Activated CD8-positive, alpha-beta T cell treated with anti-CD3 and anti-CD28 coated beads, Interleukin-2, amount 10 ng/mL, durations not matched to agents 7 days and 5 days (primary cell): Measurements from ENCODE around the gene PLA2G1B. TPM values are rescaled to one million over a fixed set of nuclear protein-coding genes. Genes with fewer than 3 reads are reported as not detected.

Experiments
- ATAC-seq: fragments of 150-1000 bp; cut with Tn5 transposase; one replicate; pipeline ENCODE4 v1.10.0; 2021; ENCODE audit warnings: moderate library complexity
- CTCF ChIA-PET: fragments of 350-600 bp; sonication (Branson Sonifier 250); formaldehyde crosslinking; loops from one replicate; lab custom pipeline; 2021; ENCODE audit warnings: antibody characterized with exemption; lab: Charles Lee
- POLR2A ChIA-PET: fragments of 350-600 bp; sonication (Branson Sonifier 250); formaldehyde crosslinking; loops from one replicate; lab custom pipeline; 2021; ENCODE audit warnings: antibody characterized with exemption; lab: Charles Lee
- DNase-seq: peaks from one replicate; pipeline ENCODE4 v3.0.0-alpha.2; 2020
- H3K27ac Mint-ChIP-seq: one replicate; pipeline ENCODE4 v1.8.0; 2021; ENCODE audit warnings: mild to moderate bottlenecking, mixed read lengths
- H3K27me3 Mint-ChIP-seq: one replicate; pipeline ENCODE4 v1.8.0; 2021; ENCODE audit warnings: low read depth, mixed read lengths
- H3K36me3 Mint-ChIP-seq: one replicate; pipeline ENCODE4 v1.8.0; 2021; ENCODE audit warnings: low read depth, mixed read lengths
- H3K4me1 Mint-ChIP-seq: one replicate; pipeline ENCODE4 v1.8.0; 2021; ENCODE audit warnings: low read depth, mixed read lengths
- H3K4me3 Mint-ChIP-seq: one replicate; pipeline ENCODE4 v1.8.0; 2021; ENCODE audit warnings: mild to moderate bottlenecking, mixed read lengths
- H3K9me3 Mint-ChIP-seq: one replicate; pipeline ENCODE4 v1.8.0; 2022; ENCODE audit warnings: mixed read lengths; ENCODE audit not compliant: insufficient read depth
- total RNA-seq, 2 experiments: library from RNA; stranded (reverse); gene quantifications; one replicate each; pipeline ENCODE4 v1.2.3, GENCODE V29; 2021

PLA2G1B gene
- total RNA-seq, 2 experiments from 2014 or later, result not detected

GRCh38 chr12:120287491-120287890 is 40.1 kb downstream of the PLA2G1B start:
- no peak overlapping the region for H3K4me3 Mint-ChIP-seq
- DNase-seq (no peak), ATAC-seq (no peak)
- no peak overlapping the region for H3K27ac Mint-ChIP-seq
- no peaks in the 10 kb centered on the region for H3K36me3 Mint-ChIP-seq
- H3K4me1 Mint-ChIP-seq, result peaks cover 5% of the 10 kb centered on the region
- no peaks in the 10 kb centered on the region for H3K9me3 Mint-ChIP-seq
- peaks cover 8% of the 10 kb centered on the region for H3K27me3 Mint-ChIP-seq
- POLR2A ChIA-PET, result interaction anchor here (0.6 to 1.7 kb wide), 4 partner anchors 22 to 86 kb away, joined by 3 to 5 read pairs (median 4); partner anchors contain the start of genes PXN and RPLP0
- CTCF ChIA-PET, result interaction anchor here (1.4 kb wide), 2 partner anchors 15 to 60 kb away, joined by 4 to 10 read pairs; partner anchors contain the start of gene SIRT4

- CTCF ChIA-PET, result interaction anchor here (1.4 kb wide), 2 partner anchors 15 to 59 kb away, joined by 4 to 10 read pairs; partner anchors contain the start of gene SIRT4
- Mint-ChIP-seq H3K9me3 (no peaks in the 10 kb centered on the region), H3K27me3 (peaks cover 8% of the 10 kb centered on the region), H3K36me3 (no peaks in the 10 kb centered on the region), H3K27ac (no peak overlapping the region), H3K4me3 (no peak overlapping the region), H3K4me1 (peaks cover 5% of the 10 kb centered on the region)
- DNase-seq, result no peak
- POLR2A ChIA-PET, result interaction anchor here (0.6 to 1.7 kb wide), 4 partner anchors 21 to 86 kb away, joined by 3 to 5 read pairs (median 4); partner anchors contain the start of genes PXN and RPLP0
- no peak for ATAC-seq
These were observed 40.6 kb downstream of the PLA2G1B start for GRCh38 chr12:120286768-120287490.

GRCh38 chr12:120284381-120284780 is 43.2 kb downstream of the PLA2G1B start:
- no peak for ATAC-seq
- ChIA-PET CTCF (interaction anchor here (1.0 to 2.5 kb wide), 2 partner anchors 19 to 56 kb away, joined by 3 to 10 read pairs; partner anchors contain the start of gene PXN), POLR2A (no interaction called here)
- Mint-ChIP-seq H3K4me3 (no peak overlapping the region), H3K27me3 (peaks cover 8% of the 10 kb centered on the region), H3K4me1 (no peaks in the 10 kb centered on the region), H3K36me3 (no peaks in the 10 kb centered on the region), H3K9me3 (no peaks in the 10 kb centered on the region), H3K27ac (no peak overlapping the region)
- no peak for DNase-seq

- ATAC-seq, result no peak
- Mint-ChIP-seq H3K27ac (no peak overlapping the region), H3K4me1 (no peaks in the 10 kb centered on the region), H3K27me3 (peaks cover 8% of the 10 kb centered on the region), H3K4me3 (no peak overlapping the region), H3K9me3 (no peaks in the 10 kb centered on the region), H3K36me3 (no peaks in the 10 kb centered on the region)
- CTCF ChIA-PET, result interaction anchor here (2.5 kb wide), 1 partner anchor 55 kb away, joined by 10 read pairs; no protein-coding TSS in a partner anchor
- POLR2A ChIA-PET, result interaction anchor here (5.3 kb wide), 1 partner anchor 9 kb away, joined by 58 read pairs; the partner anchor contains the start of genes RNU4-1 and RNU4-2
- no peak for DNase-seq
These were observed 44.3 kb downstream of the PLA2G1B start for GRCh38 chr12:120283318-120283717.

- Mint-ChIP-seq H3K27me3 (no peaks in the 10 kb centered on the region), H3K36me3 (no peaks in the 10 kb centered on the region), H3K4me3 (no peak overlapping the region), H3K27ac (no peak overlapping the region), H3K4me1 (no peaks in the 10 kb centered on the region), H3K9me3 (no peaks in the 10 kb centered on the region)
- ATAC-seq, result no peak
- POLR2A ChIA-PET, result interaction anchor here (5.3 kb wide), 1 partner anchor 13 kb away, joined by 58 read pairs; the partner anchor contains the start of genes RNU4-1 and RNU4-2
- CTCF ChIA-PET, result no interaction called here
- no peak for DNase-seq
These were observed 49.2 kb downstream of the PLA2G1B start for GRCh38 chr12:120278137-120279069.

GRCh38 chr12:120276734-120277133 is 50.8 kb downstream of the PLA2G1B start:
- ChIA-PET CTCF (no interaction called here), POLR2A (no interaction called here)
- ATAC-seq, result no peak
- H3K27me3 Mint-ChIP-seq, result no peaks in the 10 kb centered on the region
- H3K4me1 Mint-ChIP-seq, result no peaks in the 10 kb centered on the region
- H3K36me3 Mint-ChIP-seq, result no peaks in the 10 kb centered on the region
- no peaks in the 10 kb centered on the region for H3K9me3 Mint-ChIP-seq
- no peak for DNase-seq
- no peak overlapping the region for H3K27ac Mint-ChIP-seq
- no peak overlapping the region for H3K4me3 Mint-ChIP-seq

Other genes with a start within 250 kb of the PLA2G1B start
- gene RAB35, start 211.0 kb downstream of the PLA2G1B start, total RNA-seq, result 10 to 100 TPM; 61.0 to 64.6 TPM
- gene GCN1, start 133.1 kb downstream of the PLA2G1B start, total RNA-seq, result 100 to 1,000 TPM; 109 to 112 TPM
- gene RPLP0, start 126.7 kb downstream of the PLA2G1B start, total RNA-seq, result 1,000 to 10,000 TPM; 2,051 to 2,121 TPM
- gene PXN, start 62.0 kb downstream of the PLA2G1B start, total RNA-seq, result 100 to 1,000 TPM; 123 to 127 TPM
- 1,000 to 10,000 TPM; 1,982 to 3,332 TPM for gene RNU4-2, start 35.9 kb downstream of the PLA2G1B start, total RNA-seq
- 1,000 to 10,000 TPM; 1,409 to 2,335 TPM for gene RNU4-1, start 34.5 kb downstream of the PLA2G1B start, total RNA-seq
- 1 to 10 TPM; 1.2 to 1.4 TPM for gene SIRT4, start 25.5 kb downstream of the PLA2G1B start, total RNA-seq
- gene MSI1, start 41.4 kb upstream of the PLA2G1B start, total RNA-seq, result not detected
- 100 to 1,000 TPM; 337 to 351 TPM for gene COX6A1, start 110.3 kb upstream of the PLA2G1B start, total RNA-seq
- gene TRIAP1, start 118.6 kb upstream of the PLA2G1B start, total RNA-seq, result 10 to 100 TPM; 36.2 to 40.9 TPM
- 10 to 100 TPM; 25.4 to 31.9 TPM for gene GATC, start 118.7 kb upstream of the PLA2G1B start, total RNA-seq
- gene SRSF9, start 142.0 kb upstream of the PLA2G1B start, total RNA-seq, result 100 to 1,000 TPM; 199 to 219 TPM
- 100 to 1,000 TPM; 273 to 275 TPM for gene DYNLL1, start 168.3 kb upstream of the PLA2G1B start, total RNA-seq
- gene COQ5, start 201.4 kb upstream of the PLA2G1B start, total RNA-seq, result 10 to 100 TPM; 28.6 to 30.6 TPM
- 100 to 1,000 TPM; 192 to 204 TPM for gene RNF10, start 206.6 kb upstream of the PLA2G1B start, total RNA-seq